Endometrial microvascular endothelial cells (primary cell): Measurements from ENCODE around the gene GPR180. TPM values are rescaled to one million over a fixed set of nuclear protein-coding genes. Genes with fewer than 3 reads are reported as not detected.

ENCODE experiments used
- in situ Hi-C: cut with HindIII; loops from 2 replicates; pipeline ENCODE4 v1.10.0; 2017; ENCODE audit warnings: low sequenced_read_pairs, low pct_unique_long_range_greater_than_20kb; ENCODE audit errors: inconsistent ontology term
- total RNA-seq: library from RNA; depleted of rRNA; stranded (reverse); fragments of >200 nt; gene quantifications from one replicate; pipeline ENCODE4 v1.2.3, GENCODE V29; 2015; ENCODE audit errors: inconsistent ontology term

Gene GPR180
- total RNA-seq = 15.3 TPM

GRCh38 chr13:94601446-94602431 lies at the start of gene GPR180:
TSS of gene GPR180 (plus strand) at chr13:94601857. CDS start at chr13:94601928, 71 bp downstream.
- in situ Hi-C loops = no loop called here

- in situ Hi-C loops = no loop called here
These were observed 49.6 kb upstream of the GPR180 start for GRCh38 chr13:94552095-94552494.

GRCh38 chr13:94553766-94554165 lies 47.9 kb upstream of the GPR180 start:
- in situ Hi-C loops = no loop called here

DNA sequence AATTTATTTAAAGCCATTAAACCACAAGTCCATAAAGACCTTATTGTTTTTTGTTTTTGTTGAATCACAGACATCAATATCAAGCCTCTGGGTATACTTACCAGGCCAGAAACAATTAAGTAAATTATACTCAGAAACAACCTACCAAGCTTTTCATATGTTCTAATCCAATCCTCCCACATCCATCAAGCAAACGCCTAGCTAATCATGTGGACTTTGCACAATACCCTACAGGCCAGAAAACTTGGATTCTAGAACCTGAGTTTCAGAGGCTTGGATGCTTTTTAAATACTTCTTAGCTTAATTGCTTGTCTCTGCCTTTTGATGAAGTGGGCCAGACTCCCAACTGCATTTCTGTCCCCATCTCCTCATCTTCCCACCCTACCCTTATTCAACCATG lies 45.6 kb upstream of the GPR180 start:
- in situ Hi-C loops = no loop called here

- in situ Hi-C loops = no loop called here
These were observed 45.0 kb upstream of the GPR180 start for GRCh38 chr13:94556621-94557020.

- in situ Hi-C loops = no loop called here
These were observed 43.9 kb upstream of the GPR180 start for GRCh38 chr13:94557684-94558235.

- in situ Hi-C loops = no loop called here
These were observed 42.9 kb upstream of the GPR180 start for GRCh38 chr13:94558716-94559115.

GRCh38 chr13:94559222-94559795 lies 42.3 kb upstream of the GPR180 start:
- in situ Hi-C loops = no loop called here

GRCh38 chr13:94560116-94560515 lies 41.5 kb upstream of the GPR180 start:
- in situ Hi-C loops = no loop called here

DNA sequence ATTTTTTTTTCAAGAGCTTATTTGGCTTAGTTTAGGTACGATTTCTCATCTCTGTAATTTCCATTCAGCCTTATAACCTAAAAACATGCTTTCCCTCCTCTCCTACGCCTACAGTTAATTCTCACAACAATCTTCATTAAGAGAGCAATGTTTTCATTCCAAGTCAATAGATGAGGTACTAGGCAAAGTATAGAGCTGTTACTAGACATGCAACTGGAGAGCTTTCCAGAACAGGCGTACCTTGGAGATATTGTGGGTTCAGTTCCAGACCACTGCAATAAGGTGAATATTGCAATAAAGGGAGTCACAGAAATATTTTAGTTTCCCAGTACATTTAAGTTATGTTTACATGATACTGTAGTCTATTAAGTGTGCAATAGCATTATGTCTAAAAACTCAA lies 40.5 kb upstream of the GPR180 start:
- in situ Hi-C loops = no loop called here

- in situ Hi-C loops = no loop called here
These were observed 34.1 kb upstream of the GPR180 start for GRCh38 chr13:94567581-94567980.

DNA sequence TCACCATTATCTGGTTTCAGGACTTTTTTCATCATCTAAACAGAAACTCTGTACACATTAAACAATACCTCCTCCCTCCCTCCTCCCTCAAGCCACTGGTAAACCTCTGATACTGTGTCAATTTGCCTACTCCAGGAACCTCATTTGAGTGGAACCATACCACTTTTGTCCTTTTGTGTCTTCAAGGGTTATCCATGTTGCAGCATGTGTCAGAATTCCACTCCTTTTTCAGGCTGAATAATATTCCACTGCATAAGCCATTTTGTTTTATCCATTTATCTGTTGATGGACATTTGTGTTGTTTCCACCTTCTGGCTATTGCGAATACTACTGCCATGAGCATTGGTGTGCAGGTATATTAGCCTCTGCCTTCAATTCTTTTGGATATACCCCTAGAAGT lies 33.2 kb upstream of the GPR180 start:
- in situ Hi-C loops = no loop called here

DNA sequence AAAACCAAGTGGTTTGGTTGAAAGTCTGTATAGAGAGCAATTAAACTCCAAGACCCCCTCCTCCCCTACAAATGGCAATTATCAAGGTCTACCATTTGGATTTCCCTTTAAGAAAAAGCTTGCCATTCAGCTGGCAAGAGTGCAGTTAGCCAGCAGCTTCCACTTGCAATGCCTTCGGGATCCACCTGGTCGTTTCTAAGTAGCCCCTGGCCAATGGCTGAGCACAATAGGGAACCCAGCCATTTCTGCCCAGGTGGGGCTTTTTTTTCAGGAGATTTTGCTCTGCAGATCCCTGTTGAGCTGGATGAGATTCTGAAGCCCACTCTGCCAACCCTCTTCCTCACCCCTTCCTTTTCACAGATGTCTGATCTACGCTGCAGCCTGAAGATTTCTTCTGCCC lies 32.0 kb upstream of the GPR180 start:
- in situ Hi-C loops = no loop called here

- in situ Hi-C loops = no loop called here
These were observed 22.6 kb upstream of the GPR180 start for GRCh38 chr13:94579063-94579462.

DNA sequence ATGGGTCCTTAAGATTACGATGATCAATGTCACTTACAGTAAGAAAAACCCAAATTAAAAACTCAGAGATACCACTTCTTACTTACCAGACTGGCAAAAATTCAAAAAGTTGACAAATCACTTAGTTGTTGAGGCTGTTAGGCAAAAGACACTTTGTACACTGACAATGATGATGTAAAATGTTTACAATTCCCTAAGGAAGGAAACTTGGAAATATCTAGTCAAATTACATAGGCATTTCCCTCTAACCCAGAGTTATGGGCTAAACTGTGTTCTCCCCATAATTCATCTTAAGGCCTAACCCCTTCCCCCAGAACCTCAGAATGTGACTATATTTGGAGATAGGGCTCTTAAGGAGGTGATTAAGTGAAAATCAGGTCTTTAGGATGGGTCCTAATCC lies 17.7 kb upstream of the GPR180 start:
- in situ Hi-C loops = no loop called here

DNA sequence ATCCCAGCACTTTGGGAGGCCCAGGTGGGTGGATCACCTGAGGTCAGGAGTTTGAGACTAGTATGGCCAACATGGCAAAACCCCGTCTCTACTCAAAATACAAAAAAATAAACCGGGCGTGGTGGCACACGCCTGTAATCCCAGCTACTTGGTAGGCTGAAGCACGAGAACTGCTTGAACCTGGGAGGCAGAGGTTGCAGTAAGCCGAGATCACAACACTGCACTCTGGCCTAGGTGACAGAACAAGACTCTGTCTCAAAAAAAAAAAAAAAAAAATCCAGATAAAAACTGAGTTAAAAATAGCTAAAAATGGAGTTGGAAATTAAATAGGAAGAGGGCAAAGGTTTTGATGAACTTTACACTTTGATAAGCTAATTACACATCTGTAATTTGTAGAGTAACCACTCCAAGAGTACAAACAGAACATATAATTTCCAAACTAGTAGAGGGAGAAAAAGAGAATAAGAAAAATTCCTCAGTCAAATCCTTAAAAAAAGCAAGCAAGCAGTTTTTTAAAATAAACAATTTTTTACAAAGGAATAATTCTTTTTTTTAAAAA lies 16.0 kb upstream of the GPR180 start:
- in situ Hi-C loops = no loop called here

DNA sequence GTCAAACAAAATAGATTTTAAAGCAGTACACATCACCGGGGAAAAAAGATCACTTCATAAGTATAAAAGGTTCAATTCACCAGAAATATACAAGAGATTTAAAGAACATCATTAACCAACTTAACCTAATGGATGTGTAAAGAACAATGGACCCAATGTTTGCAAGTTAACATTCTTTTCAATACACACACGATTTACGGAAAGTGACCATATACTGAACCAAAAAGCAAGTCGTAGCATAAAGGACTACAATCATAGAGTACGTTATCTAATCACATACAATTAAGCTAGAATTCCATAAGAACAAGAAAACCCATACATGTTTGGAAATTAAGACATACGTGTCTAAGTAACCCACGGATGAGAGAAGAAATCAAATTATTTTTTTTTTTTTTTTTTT lies 15.3 kb upstream of the GPR180 start:
- in situ Hi-C loops = no loop called here

- in situ Hi-C loops = no loop called here
These were observed 13.1 kb upstream of the GPR180 start for GRCh38 chr13:94588541-94588940.

DNA sequence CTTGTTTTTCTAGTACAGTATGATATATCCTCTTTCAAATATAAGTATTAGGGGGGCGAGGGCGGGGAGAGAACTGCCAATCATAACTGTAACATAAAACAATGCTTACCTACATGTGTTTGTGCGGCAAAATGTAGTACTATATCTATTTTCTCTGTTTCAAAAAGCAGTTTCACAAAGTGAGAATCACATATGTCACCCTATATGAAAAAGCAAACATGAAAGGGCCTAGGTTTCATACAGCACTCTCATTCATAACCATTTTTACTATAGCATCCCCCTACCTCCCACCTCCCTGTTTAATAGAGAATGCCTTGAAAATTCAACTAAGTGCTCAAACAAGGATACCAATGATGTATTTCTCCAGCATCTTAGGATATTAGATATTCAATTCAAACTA lies 10.9 kb upstream of the GPR180 start:
- in situ Hi-C loops = no loop called here
